H1 (cell line): ENCODE measurements around the gene IGF2R. TPM values are rescaled to one million over a fixed set of nuclear protein-coding genes. Genes with fewer than 3 reads are reported as not detected.

Experiments used
- CTCF ChIA-PET: fragments of 300-600 bp; sonication (Branson Sonifier 250); formaldehyde crosslinking; loops from one replicate; lab custom pipeline; 2021; ENCODE audit not compliant: partially characterized antibody; lab: Charles Lee
- POLR2A ChIA-PET: fragments of 300-600 bp; sonication (Branson Sonifier 250); formaldehyde crosslinking; loops from one replicate; lab custom pipeline; 2021; ENCODE audit warnings: inconsistent platforms; ENCODE audit not compliant: partially characterized antibody; lab: Charles Lee
- DNase-seq, 2 experiments: peaks; one replicate each; pipeline versions ENCODE4 v3.0.0 to v3.0.0-alpha.2; 2010 to 2022; ENCODE audit warnings: low spot score in 2 of 2, low read depth in 1 of 2, mixed read lengths in 1 of 2
- FAIRE-seq: peaks from 2 replicates; lab custom pipeline; 2011; peaks lifted over from hg19 to GRCh38; lab: Jason Lieb, UNC
- H2AFZ ChIP-seq: 2 replicates; pipeline ENCODE4 v1.8.1; 2012; ENCODE audit warnings: low read length, inconsistent platforms
- H2AK5ac ChIP-seq: 2 replicates; pipeline ENCODE4 v1.6.1; 2013; ENCODE audit warnings: low read depth, low read length
- H2BK120ac ChIP-seq: replicated peaks from 2 replicates; pipeline ENCODE3; 2013; ENCODE audit warnings: low read depth, low read length, inconsistent platforms
- H2BK12ac ChIP-seq: 2 replicates; pipeline ENCODE4 v1.6.1; 2013; ENCODE audit warnings: low read depth, low read length
- H2BK15ac ChIP-seq: 2 replicates; pipeline ENCODE4 v1.6.1; 2013; ENCODE audit warnings: low read length
- H2BK20ac ChIP-seq: 2 replicates; pipeline ENCODE4 v1.6.1; 2013; ENCODE audit warnings: low read length
- H2BK5ac ChIP-seq: 2 replicates; pipeline ENCODE4 v1.6.1; 2013; ENCODE audit warnings: low read depth, low read length
- H3K14ac ChIP-seq: 2 replicates; pipeline ENCODE4 v1.6.1; 2013; ENCODE audit warnings: inconsistent platforms; ENCODE audit not compliant: insufficient read length
- H3K18ac ChIP-seq: 2 replicates; pipeline ENCODE4 v1.6.1; 2013; ENCODE audit warnings: low read length; ENCODE audit errors: extremely low read depth
- H3K23ac ChIP-seq: 2 replicates; pipeline ENCODE4 v1.6.1; 2013; ENCODE audit warnings: inconsistent platforms; ENCODE audit not compliant: insufficient read length
- H3K23me2 ChIP-seq: 2 replicates; pipeline ENCODE4 v1.6.1; 2013; ENCODE audit warnings: low read depth, low read length
- H3K27ac ChIP-seq: 2 replicates; pipeline ENCODE4 v1.6.1; 2011; ENCODE audit warnings: low read depth, low read length, inconsistent platforms
- H3K27me3 ChIP-seq, 4 experiments: replicated peaks in 1 of 4; 1 replicate in 1 of 4; 2 replicates in 3 of 4; pipeline versions ENCODE4 v1.6.1 to v1.8.1; 2011 to 2013; ENCODE audit warnings: low read length in 3 of 4, mild to moderate bottlenecking in 3 of 4, inconsistent platforms in 2 of 4, mixed read lengths in 2 of 4, moderate library complexity in 1 of 4; ENCODE audit not compliant: control insufficient read depth in 3 of 4, insufficient read depth in 3 of 4; ENCODE audit errors: extremely low read depth in 1 of 4
- H3K36me3 ChIP-seq, 4 experiments: 2 replicates each; pipeline versions ENCODE4 v1.6.1 to v1.8.1; 2011 to 2013; ENCODE audit warnings: mild to moderate bottlenecking in 4 of 4, low read length in 3 of 4, moderate library complexity in 2 of 4, control low read depth in 1 of 4, inconsistent platforms in 1 of 4; ENCODE audit not compliant: insufficient read depth in 4 of 4, control insufficient read depth in 2 of 4
- H3K4ac ChIP-seq: replicated peaks from 2 replicates; pipeline ENCODE3; 2013; ENCODE audit warnings: low read length, low read depth, mixed read lengths, inconsistent platforms; ENCODE audit not compliant: insufficient read length
- H3K4me1 ChIP-seq, 4 experiments: replicated peaks in 1 of 4; 1 replicate in 1 of 4; 2 replicates in 3 of 4; pipeline versions ENCODE4 v1.6.1 to v1.8.1; 2011 to 2013; ENCODE audit warnings: low read length in 3 of 4, inconsistent platforms in 2 of 4, mixed read lengths in 1 of 4; ENCODE audit not compliant: insufficient read depth in 4 of 4, control insufficient read depth in 3 of 4
- H3K4me2 ChIP-seq, 2 experiments: 2 replicates each; pipeline versions ENCODE4 v1.6.1 to v1.8.1; 2011 to 2013; ENCODE audit warnings: low read depth in 2 of 2, low read length in 2 of 2, control low read depth in 1 of 2, inconsistent platforms in 1 of 2, mild to moderate bottlenecking in 1 of 2; ENCODE audit not compliant: insufficient read depth in 1 of 2
- H3K4me3 ChIP-seq, 4 experiments: fragments of 200-600, 300-600 bp in 1 of 4; sonication (generic), shearing (Covaris generic), sonication (Bioruptor Twin) in 1 of 4; 2 replicates each; pipeline versions ENCODE4 v1.5.1 to v1.8.1; 2011 to 2016; ENCODE audit warnings: low read length in 4 of 4, low read depth in 3 of 4, control low read depth in 2 of 4, inconsistent platforms in 2 of 4, mild to moderate bottlenecking in 2 of 4, mixed read lengths in 1 of 4, moderate library complexity in 1 of 4; ENCODE audit not compliant: insufficient read depth in 2 of 4; ENCODE audit errors: extremely low read depth in 1 of 4
- H3K56ac ChIP-seq: replicated peaks from 2 replicates; pipeline ENCODE3; 2013; ENCODE audit warnings: low read depth, mild to moderate bottlenecking, mixed read lengths, low read length, inconsistent platforms; ENCODE audit not compliant: insufficient read length
- H3K79me1 ChIP-seq: 2 replicates; pipeline ENCODE4 v1.6.1; 2013; ENCODE audit warnings: low read depth, low read length, control low read depth
- H3K79me2 ChIP-seq, 2 experiments: 2 replicates each; pipeline versions ENCODE4 v1.6.1 to v1.8.1; 2012 to 2013; ENCODE audit warnings: low read length in 2 of 2, mild to moderate bottlenecking in 2 of 2, inconsistent platforms in 1 of 2; ENCODE audit not compliant: insufficient read depth in 2 of 2, control insufficient read depth in 1 of 2
- H3K9ac ChIP-seq, 4 experiments: replicated peaks in 1 of 4; 1 replicate in 1 of 4; 2 replicates in 3 of 4; pipeline versions ENCODE4 v1.6.1 to v1.8.1; 2011 to 2013; ENCODE audit warnings: low read depth in 3 of 4, low read length in 3 of 4, control low read depth in 2 of 4, mild to moderate bottlenecking in 2 of 4, moderate library complexity in 2 of 4, inconsistent platforms in 1 of 4; ENCODE audit errors: extremely low read depth in 1 of 4
- H3K9me3 ChIP-seq, 2 experiments: 2 replicates each; pipeline versions ENCODE4 v1.6.1 to v1.8.1; 2012 to 2013; ENCODE audit warnings: mild to moderate bottlenecking in 2 of 2, moderate library complexity in 2 of 2, control low read depth in 1 of 2, inconsistent platforms in 1 of 2, low read depth in 1 of 2, low read length in 1 of 2, mixed read lengths in 1 of 2; ENCODE audit not compliant: insufficient read depth in 2 of 2
- H4K20me1 ChIP-seq, 2 experiments: replicated peaks in 1 of 2; 2 replicates each; pipeline versions ENCODE3 to v1.8.1; 2011 to 2013; ENCODE audit warnings: inconsistent platforms in 2 of 2, low read length in 2 of 2, mild to moderate bottlenecking in 1 of 2; ENCODE audit not compliant: insufficient read depth in 2 of 2, control insufficient read depth in 1 of 2
- H4K5ac ChIP-seq: 2 replicates; pipeline ENCODE4 v1.6.1; 2013; ENCODE audit warnings: low read length, low read depth, mixed read lengths, inconsistent platforms; ENCODE audit not compliant: insufficient read length
- H4K8ac ChIP-seq: 2 replicates; pipeline ENCODE4 v1.8.0; 2013; ENCODE audit warnings: mild to moderate bottlenecking, moderate library complexity, low read length, inconsistent platforms; ENCODE audit not compliant: insufficient read depth; ENCODE audit errors: extremely low read depth
- H4K91ac ChIP-seq: replicated peaks from 2 replicates; pipeline ENCODE3; 2013; ENCODE audit warnings: low read length, mixed read lengths, inconsistent platforms; ENCODE audit not compliant: insufficient read length
- CHD1 ChIP-seq: IDR thresholded peaks from 2 replicates; pipeline ENCODE4 v1.6.1; 2012; ENCODE audit warnings: low read depth, low read length, improper control_type of control experiment
- PHF8 ChIP-seq: fragments of 200-600 bp; sonication (generic); conservative IDR thresholded peaks from 2 replicates; pipeline ENCODE4 v1.7.1; 2012; ENCODE audit warnings: low read depth, mild to moderate bottlenecking, inconsistent platforms, low read length, moderate library complexity
- YY1 ChIP-seq: IDR thresholded peaks from 2 replicates; pipeline ENCODE4 v1.6.1; 2011; ENCODE audit warnings: low read depth, mild to moderate bottlenecking, low read length
- WGBS, 2 experiments: shearing (Covaris generic) in 1 of 2; methylation state at CpG; one replicate each; pipeline versions ENCODE4 v1.1.6 to v1.1.7; 2013 to 2015; ENCODE audit warnings: low lambda C conversion rate in 2 of 2, mixed read lengths in 2 of 2, inconsistent platforms in 1 of 2, low coverage in 1 of 2, missing lambda C conversion rate in 1 of 2; ENCODE audit not compliant: insufficient replicate concordance in 2 of 2, insufficient coverage in 1 of 2, insufficient read length in 1 of 2; ENCODE audit errors: extremely low coverage in 1 of 2, missing lambda C conversion rate in 1 of 2; 5-methylcytosine and 5-hydroxymethylcytosine counted together
- polyA plus RNA-seq, 7 experiments: library from polyadenylated mRNA; depleted of rRNA in 3 of 7; stranded (reverse) in 5 of 7; unstranded in 2 of 7; fragments of >200 nt in 5 of 7; fragments of 200-250 nt in 2 of 7; gene quantifications; 1 replicate in 5 of 7; 2 replicates in 1 of 7; 4 replicates in 1 of 7; pipeline versions ENCODE4 v1.2.1 to v1.2.3, GENCODE V29; 2011 to 2013; ENCODE audit warnings: missing spikeins in 2 of 7, mixed read lengths in 2 of 7
- total RNA-seq: library from RNA; stranded (reverse); fragmentation: NEBNext Ultra II Directional; extraction: Animal tissue kit (Norgen Biotek cat#: 25700); gene quantifications from 2 replicates; pipeline ENCODE4 v1.2.1, GENCODE V29; 2021

IGF2R gene
- total and polyA plus RNA-seq, 2 of the 8 experiments (the other 6 are each of a cell fraction or from before 2014, with no cell fraction given), result 20.6 to 74.1 TPM

GRCh38 chr6:160106010-160106409 is 137.1 kb downstream of the IGF2R start:
- Histone ChIP-seq H2BK15ac (no peak overlapping the region), H3K9me3 (no peaks in the 10 kb centered on the region), H3K27ac (no peak overlapping the region), H3K23me2 (no peaks in the 10 kb centered on the region), H3K79me1 (no peaks in the 10 kb centered on the region; the same call in 1 of the 2 replicates), H2BK120ac (no peak overlapping the region), H3K27me3 (no peaks in the 10 kb centered on the region), H3K56ac (no peak overlapping the region), H4K20me1 (peaks cover 0 to 8% of the 10 kb centered on the region in 2 experiments), H2BK12ac (no peak overlapping the region), H2BK20ac (no peak overlapping the region), H4K5ac (no peak overlapping the region), H3K9ac (no peak overlapping the region), H3K23ac (no peak overlapping the region), H2BK5ac (no peak overlapping the region), H3K4me2 (no peak overlapping the region), H4K91ac (no peak overlapping the region), H3K4ac (no peak overlapping the region), H3K4me1 (no peaks in the 10 kb centered on the region), H3K14ac (no peak overlapping the region), H4K8ac (no peak overlapping the region), H3K36me3 (peaks cover 9 to 24% (median 19%) of the 10 kb centered on the region in 4 experiments), H2AFZ (no peak overlapping the region), H2AK5ac (no peak overlapping the region), H3K4me3 (no peak overlapping the region), H3K79me2 (no peaks in the 10 kb centered on the region), H3K18ac (no peak overlapping the region)
- POLR2A ChIA-PET, result no interaction called here
- CTCF ChIA-PET, result interaction anchor here (0.9 to 1.8 kb wide), 3 partner anchors 11 to 350 kb away, joined by 3 to 11 read pairs (median 4); no protein-coding TSS in a partner anchor
- 88% methylated on average over 11 of the region's 14 CpGs; no CpG with 5 or more reads in 1 of the 2 experiments for WGBS, 2 experiments
- DNase-seq (no peak), FAIRE-seq (no peak)
- TF ChIP-seq CHD1 (no peak), PHF8 (no peak), YY1 (no peak)
